GM21528 (cell line): ENCODE measurements around the gene POLE.
"Not testable (repeated sequence)": the region's sequence is repeated elsewhere in the genome, so short reads cannot be mapped to it uniquely, and the experiment has no call there.

Source experiments
- ATAC-seq: cut with Tn5 transposase; IDR thresholded peaks from one replicate; pipeline ENCODE4 v1.9.1; 2021; ENCODE audit warnings: mild to moderate bottlenecking, moderate library complexity; ENCODE audit not compliant: unreplicated experiment, low FRiP score

POLE gene

DNA sequence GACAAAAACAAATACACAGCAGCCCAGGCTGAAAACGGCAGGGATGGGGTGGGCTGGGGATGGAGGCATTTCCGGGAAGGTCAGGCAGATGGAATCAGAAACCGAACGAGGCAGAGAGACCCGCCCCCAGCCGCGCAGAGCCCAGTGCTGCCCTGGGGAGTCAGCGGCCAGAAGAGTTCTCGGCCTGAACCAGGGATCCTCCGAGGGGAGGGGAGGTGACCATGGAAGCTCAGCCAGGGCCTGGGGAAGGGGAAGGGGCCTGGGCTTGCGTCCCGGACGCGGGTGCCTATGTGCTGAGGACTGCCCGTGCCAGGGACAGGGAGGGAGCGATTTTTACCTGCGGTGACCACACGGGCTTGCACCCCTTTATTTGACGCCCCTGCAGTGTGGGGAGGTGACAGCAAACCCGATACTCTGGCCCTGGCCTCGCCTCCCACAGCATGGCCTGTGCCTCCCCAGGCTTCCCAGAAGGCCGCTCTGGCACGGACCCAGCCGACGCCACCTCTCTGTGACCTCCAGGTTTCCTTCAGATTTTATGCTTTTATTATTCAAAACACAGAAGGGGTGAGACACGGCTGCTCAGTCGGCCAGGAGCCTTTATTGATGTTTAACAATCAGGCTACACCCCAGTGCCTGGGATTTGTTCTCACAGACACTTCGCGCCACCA, 84.4 kb downstream of the POLE start:
- no peak for ATAC-seq

DNA sequence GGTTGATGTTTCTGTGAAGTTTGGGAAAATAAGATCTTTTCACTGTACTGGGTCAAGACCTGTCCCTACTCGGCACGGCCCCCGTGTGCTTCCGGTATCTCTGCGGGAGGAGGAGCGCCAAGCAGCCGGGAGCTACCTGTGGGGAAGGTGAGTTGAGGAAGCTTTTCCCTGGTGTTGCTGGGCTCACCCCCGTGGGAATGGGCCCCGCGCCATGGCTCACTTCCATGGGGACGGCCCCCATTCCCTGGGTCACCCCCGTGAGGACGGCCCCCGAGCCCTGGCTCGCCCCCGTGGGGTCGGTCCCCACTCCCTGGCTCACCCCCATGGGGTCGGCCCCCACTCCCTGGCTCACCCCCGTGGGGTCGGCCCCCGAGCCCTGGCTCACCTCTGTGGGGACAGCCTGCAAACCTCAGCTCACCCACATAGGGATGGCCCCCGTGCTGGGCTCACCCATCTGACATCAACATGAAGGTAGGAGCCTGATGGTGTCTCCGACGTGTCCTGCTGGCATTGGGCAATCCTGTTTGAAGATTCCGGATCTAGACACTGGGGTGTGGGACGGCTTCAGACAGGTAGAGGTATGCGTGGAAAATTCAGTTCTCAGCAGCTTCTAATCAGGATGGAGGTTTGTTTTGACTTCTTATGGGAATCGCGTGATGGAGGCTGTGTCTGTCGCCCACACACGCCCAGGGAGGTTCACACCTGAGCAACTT, 85.8 kb downstream of the POLE start:
- no peak for ATAC-seq

DNA sequence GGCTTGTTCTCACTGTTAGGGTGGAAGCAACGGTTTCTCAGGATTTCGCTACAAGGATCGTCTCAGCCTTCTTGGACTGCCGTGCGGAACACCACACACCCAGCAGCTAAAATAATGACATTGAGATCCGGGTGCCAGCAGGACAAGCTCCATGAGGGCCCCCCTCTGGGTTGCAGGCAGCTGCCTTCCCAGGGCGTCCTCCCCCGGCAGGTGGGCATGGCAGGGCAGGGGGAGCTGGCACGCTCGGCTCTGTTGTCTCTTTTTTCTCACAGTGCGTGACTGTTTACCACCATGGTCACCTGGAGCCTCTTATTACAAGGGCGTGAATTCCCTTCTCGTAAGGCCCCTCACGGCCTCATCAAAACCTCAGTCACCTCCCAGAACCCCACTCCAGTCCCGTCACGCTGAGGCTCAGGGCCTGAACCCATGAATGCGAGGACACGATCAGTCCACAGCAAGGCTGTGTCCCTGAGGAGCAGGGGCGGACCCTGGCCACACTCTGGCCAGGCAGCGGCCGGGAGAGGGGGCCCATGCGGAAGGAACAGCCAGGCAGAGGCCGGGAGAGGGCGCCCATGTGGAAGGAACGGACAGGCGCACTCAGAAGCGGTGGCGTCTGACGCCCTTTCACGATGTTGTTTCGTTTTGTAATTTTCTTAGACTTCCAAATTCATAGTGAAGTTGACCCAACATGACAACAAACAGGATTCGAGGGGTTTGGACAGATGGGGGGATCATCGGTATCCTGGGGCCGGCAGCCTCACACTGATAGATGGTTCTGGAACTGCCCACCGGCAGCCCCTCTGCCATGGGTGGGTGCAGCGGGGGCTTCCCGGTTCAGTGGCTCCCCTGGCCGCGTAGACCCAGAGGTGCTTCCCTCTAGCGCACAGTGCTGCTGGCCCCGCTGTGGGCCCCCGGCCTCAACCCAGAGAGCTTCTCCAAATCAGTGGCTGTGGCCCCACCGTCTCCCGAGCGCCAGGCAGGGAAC, 86.8 kb downstream of the POLE start:
- no peak for ATAC-seq

DNA sequence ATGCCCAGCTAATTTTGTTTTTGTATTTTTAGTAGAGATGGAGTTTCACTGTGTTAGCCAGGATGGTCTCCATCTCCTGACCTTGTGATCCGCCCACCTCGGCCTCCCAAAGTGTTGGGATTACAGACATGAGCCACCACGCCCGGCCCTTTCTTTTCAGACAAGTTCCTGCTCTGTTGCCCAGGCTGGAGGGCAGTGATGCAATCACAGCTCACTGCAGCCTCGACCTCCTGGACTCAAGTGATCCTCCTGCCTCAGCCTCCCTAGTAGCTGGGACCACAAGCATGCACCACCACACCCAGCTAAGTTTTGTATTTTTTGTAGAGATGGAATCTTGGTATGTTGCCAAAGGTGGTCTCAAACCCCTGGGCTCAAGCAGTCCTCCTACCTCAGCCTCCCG, 87.6 kb downstream of the POLE start:
- ATAC-seq = not testable (repeated sequence)

DNA sequence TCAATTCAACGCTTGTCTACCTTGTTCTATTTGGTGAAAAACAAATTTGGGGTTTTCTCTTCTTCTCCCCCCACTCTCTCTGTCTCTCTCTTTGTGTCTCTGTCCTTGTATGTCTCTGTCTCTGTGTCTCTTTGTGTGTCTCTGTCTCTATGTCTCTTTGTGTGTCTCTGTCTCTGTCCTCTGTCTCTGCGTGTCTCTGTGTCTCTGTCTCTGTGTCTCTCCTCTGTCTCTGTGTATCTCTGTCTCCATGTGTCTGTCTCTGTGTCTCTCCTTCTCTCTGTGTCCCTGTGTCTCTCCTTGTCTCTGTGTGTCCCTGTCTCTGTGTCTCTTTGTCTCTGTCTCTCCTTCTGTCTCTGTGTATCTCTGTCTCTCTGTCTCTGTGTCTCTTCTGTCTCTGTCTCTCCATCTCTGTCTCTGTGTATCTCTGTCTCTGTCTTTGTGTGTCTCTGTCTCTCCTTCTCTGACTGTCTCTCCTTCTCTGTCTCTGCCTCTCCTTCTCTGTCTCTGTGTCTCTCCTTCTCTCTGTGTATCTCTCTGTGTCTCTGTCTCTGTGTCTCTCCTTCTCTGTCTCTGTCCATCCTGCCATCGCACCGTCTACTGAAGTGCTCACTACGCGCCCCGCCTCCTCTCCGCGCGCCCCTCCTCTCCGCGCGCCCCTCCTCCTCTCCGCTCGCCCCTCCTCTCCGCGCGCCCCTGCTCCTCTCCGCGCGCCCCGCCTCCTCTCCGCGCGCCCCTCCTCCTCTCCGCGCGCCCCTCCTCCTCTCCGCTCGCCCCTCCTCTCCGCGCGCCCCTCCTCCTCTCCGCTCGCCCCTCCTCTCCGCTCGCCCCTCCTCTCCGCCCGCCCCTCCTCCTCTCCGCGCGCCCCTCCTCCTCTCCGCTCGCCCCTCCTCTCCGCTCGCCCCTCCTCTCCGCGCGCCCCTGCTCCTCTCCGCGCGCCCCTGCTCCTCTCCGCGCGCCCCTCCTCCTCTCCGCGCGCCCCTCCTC, 89.5 kb downstream of the POLE start:
- no peak for ATAC-seq

DNA sequence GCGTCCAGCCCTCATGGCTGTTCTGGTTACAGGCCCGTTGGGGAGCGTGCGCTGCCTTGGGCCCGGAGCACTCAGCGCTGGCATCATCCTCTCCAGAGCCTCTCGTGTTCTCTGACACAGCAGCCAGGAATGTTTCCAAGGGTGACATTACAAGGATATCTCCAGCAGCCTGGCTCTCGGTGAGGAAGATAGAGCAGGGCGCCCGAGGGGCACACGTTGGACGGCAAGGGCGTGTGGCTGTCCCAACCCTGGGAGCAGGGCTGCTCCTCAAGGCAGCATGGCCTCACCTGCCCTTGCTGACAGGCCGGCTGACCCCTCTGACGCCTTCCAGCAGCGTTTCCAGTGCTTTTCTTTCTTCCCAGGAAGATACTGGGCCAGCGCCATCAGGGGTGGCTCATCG, 91.1 kb downstream of the POLE start:
- no peak for ATAC-seq

DNA sequence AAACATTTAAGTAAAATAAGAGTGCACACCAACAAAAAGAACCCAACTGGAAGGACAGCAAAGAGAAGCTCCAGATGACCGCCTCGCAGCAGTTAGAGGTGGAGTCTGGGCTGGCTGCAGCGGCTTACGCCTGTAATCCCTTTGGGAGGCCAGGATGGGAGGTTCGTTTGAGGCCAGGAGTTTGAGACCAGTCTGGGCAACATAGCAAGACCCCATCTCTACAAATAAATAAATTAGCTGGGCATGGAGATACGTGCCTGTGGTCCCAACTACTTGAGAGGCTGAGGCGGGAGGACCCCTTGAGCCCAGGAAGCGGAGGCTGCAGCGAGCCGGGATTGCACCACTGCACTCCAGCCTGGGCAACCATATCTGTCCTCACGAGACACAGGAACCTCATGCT, 92.0 kb downstream of the POLE start:
- no peak for ATAC-seq

DNA sequence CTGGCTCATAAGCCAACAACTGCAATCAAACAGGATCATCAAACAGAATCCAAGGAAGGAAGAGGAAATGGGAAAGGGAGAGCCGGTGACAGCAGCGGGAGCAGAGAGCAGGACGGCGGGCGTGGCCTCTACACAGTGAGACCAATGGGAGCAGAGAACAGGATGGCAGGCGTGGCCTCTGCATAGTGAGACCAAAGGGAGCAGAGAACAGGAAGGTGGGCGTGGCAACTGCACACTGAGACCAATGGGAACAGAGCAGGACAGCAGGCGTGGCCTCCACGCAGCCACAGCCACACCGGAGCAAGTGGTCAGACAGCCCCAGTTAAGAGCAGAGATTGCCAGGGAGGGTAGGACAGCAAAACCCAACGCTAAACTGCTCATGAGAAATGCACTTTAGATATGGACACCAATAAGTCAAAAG, 93.2 kb downstream of the POLE start:
- ATAC-seq = no peak

DNA sequence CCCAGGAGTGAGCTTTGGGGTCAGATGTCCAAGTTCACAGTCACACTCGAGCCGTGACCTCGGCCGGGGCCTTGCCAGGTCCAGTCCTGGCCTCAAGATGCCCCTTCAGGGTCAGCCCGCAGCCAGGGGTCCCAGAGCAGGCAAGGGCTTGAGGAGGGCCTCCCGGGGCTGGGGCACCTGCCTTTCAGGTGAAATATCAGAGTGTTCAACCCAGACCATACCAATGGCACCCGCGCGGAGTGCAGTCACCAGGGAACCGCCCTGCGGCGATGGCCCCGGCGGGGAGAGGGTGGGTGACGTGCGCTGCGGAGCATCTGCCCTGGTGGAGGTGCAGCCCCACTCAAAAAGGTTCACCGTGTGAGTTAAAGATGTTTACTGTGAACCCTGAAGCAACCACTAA, 93.6 kb downstream of the POLE start:
- no peak for ATAC-seq

DNA sequence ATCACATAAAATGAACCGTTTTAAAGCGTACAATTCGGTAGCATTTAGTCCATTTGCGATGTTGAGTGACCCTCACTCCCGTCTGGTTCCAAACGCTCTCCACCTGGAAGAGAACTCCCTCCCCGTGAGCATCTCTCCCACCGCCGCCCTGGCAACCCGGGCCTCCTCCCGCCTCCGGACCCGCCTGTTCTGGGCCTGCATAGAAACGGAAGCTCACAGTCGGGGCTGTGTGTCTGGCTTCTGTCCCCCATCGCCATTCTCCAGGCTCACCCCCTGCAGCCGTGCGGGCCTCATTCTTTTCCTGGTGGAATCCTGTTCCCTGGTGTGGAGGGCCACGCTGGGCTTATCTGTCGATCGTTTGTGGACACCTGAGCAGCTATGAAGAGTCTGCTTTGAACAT, 94.1 kb downstream of the POLE start:
- no peak for ATAC-seq

DNA sequence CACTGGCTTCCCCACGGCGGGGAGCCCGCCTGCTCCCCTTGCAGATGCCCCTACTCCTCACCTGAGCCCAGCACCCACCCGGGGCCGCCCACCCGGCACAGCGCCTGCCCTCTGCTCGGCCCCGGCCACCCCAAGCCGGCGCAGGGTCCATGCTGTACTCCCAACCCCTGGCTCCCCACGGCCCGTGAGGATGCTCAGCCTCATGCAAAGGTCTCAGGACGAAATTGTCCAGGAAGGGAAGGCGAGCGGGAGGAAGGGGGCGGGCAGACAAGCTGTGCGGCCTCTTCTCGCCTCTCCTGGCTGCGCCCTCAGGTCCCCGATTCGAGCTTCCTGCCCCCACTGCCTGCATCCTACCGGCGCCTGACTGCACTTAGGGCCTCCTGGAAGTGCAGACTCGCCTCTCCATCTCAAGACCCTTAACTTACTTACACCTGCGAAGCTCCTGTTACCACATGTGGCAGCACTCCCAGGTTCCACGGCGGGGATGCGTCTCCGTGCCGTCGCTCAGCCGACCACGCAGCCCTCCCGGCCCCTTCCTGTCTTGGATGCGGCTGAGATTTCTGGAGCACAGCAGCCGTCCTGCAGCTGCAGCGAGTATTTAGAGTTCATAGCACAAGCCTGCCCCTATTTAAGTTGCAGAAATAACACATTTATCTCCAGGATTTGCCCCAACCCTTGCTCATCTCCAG, 94.7 kb downstream of the POLE start:
- no peak for ATAC-seq

DNA sequence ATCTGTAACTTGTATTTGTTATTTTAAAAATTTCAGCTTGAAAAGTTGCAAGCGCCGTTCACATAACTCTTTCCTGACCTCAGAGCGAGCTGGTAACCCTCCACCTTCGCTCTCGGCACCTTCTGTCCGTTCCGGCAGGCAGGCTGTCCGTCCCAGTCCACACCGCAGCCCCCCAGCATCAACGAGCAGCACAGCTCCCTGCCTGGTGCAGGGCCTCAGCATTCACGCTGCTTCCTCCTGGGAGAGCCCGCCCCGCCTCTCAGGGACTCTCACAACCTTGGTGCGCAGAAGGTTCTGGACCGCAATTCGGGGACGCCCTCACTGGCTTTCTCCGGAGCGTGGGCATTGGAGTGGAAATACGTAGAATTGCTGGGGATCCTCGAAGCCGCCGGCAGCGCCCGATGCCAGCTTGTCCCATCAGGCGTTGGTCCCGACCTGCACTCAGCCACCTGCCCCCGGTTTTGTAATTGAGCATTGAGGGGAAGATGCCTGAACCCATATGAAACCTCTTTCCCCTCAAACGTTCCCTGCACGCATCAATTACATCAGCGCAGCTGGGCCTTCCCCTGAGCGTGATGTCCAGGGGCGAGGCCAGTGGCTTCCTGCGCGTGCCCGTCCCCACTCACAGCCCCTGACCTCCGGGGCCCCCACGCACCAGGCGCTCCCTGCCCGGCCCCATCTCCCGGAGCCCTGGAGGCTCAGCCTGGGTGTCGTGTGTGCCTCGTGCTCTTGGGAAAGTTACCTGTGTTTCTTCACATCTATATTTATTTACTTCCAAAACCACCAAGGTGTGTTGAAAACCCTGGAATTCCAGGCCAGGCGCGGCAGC, 95.8 kb downstream of the POLE start:
- ATAC-seq = no peak

DNA sequence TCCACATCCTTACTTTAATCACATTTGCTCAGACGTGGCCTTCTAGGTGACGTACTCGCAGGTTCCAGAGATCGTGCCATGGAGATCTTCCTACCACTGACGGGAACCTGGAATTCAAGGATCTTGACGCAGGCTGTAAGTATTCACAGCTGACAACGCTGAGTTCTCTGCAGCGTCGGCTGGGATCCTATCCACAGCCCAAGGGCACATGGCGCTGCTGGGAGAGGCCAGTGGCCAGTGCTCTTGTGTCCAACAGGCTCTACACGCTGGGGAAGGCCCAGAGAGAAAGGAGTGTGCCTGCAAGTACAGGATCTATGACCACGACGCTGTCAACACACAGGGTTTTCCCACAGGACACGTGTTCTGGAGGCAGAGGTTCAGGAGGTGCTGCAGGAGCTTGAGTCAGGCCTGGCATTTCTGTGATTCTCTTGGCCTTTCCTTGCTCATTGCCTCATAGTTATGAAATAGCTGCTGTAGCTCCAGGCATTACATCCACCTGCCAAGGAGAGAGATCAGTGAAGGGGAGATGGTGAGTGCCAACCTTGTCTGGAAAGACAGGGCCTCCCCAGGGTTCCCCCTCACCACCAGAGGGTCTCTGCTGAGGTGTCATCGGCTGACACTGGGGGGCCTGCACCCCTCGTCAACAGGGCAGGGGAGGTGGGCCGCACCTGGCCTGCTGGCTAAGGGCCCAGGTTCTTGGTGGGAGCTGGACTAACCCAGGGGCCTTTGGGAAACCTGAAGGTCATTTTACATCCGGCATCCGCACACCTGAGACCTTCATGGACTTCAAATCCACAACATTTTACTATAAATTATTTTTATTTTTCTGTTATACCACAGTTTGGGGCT, 98.1 kb downstream of the POLE start:
- ATAC-seq = no peak

DNA sequence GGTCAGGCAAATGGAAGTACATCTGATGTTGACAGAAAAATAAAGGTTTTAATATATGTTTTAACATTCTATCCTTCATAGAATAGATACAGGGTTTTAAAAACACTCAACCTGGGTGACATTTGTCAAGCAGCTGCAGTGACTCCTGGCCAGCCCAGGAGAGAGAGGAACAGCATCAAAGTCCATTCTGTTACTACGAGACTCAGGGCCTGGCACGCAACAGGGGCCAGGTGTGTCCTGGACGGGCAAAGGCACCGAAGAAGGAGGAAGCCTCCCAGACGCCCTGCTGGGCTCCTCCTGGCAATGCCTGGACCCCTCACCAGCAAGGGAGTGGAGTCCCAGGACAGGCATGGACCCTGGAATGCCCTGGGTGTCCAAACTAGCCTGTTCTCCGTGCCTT, 98.8 kb downstream of the POLE start:
- no peak for ATAC-seq

DNA sequence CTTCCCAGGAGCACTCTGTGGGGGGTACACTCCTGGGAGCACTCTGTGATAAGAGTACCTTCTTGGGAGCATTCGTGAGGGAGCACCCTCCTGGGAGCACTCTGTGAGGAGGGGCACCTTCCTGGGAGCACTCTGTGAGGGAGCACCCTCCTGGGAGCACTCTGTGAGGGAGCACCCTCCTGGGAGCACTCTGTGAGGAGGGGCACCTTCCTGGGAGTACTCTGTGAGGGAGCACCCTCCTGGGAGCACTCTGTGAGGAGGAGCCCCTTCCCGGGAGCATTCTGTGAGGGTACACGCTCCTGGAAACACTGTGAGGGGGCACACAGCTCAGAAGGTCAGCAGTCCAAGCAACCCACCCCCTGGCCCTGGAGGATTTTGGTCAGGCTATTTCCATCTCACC, 99.4 kb downstream of the POLE start:
- ATAC-seq = no peak

DNA sequence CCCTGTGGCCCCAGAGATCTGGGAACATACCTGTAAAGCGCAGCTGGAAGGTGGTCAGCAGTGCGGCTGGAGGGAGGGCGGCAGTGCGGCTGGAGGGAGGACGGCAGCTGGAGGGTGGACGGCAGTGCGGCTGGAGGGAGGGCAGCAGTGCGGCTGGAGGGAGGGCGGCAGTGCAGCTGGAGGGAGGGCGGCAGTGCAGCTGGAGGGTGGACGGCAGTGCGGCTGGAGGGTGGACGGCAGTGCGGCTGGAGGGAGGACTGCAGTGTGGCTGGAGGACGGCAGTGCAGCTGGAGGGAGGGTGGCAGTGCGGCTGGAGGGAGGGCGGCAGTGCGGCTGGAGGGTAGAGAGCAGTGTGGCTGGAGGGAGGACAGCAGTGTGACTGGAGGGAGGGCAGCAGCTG, 100.2 kb downstream of the POLE start:
- no peak for ATAC-seq

DNA sequence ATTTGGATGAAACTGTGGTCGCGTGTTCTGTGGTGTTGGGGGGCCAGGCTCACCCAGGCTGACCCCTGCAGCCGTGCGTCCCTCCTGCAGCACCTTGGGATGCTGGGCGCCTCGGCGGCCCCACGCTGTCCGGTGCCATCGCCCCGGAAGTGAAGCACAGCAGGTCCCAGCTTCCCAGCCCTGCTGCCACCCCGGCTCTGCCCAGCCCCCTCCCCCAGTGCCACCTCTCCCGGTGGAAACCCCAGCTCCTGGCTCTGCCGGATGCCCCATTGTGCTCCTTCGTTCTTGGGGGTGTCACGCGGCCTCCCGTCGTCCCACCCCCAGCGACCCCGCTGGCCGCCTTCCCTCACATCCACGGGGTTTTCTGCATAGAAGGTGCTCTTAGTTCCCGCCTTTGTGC, 102.0 kb downstream of the POLE start:
- no peak for ATAC-seq

DNA sequence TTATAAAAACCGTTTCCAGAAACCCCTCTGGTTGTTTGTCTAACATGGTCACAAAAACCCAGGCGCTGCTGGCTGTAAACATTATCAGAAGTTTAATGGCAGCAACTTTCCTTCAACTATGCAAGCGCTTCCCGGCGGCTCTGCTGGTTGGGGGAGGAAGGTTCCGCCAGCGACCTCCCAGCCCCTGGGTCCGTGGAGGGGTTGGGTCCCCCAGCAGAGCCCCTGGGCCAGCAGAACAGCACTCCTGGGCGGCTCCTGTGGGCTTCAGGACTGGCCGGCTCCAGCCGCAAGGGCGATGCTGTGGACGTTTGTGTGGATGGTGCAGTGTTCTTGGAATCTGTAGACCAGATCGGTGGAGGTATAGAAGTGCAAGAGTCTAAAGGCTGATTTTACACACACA, 102.7 kb downstream of the POLE start:
- no peak for ATAC-seq
